HepG2 (cell line): Measurements from ENCODE around the gene VPS9D1. TPM values are rescaled to one million over a fixed set of nuclear protein-coding genes. Genes with fewer than 3 reads are reported as not detected.

ENCODE experiments used
- BRCA1 ChIP-seq: sonication (generic); formaldehyde crosslinking; IDR thresholded peaks from 2 replicates; pipeline ENCODE4 v1.4.0; 2020; ENCODE audit warnings: missing genetic modification reagents
- CCDC6 ChIP-seq: sonication (generic); formaldehyde crosslinking; IDR thresholded peaks from 2 replicates; pipeline ENCODE4 v1.8.1; 2022; ENCODE audit warnings: mild to moderate bottlenecking, missing genetic modification reagents, moderate library complexity
- DNMT1 ChIP-seq: sonication (generic); formaldehyde crosslinking; IDR thresholded peaks from 2 replicates; pipeline ENCODE4 v1.5.1; 2020; ENCODE audit warnings: mild to moderate bottlenecking, missing genetic modification reagents
- FOXK1 ChIP-seq: sonication (generic); formaldehyde crosslinking; IDR thresholded peaks from 2 replicates; pipeline ENCODE4 v1.4.0; 2020; ENCODE audit warnings: low read depth, missing genetic modification reagents, borderline replicate concordance
- HDAC1 ChIP-seq: sonication (generic); formaldehyde crosslinking; IDR thresholded peaks from 2 replicates; pipeline ENCODE4 v1.5.1; 2020; ENCODE audit warnings: mild to moderate bottlenecking, missing genetic modification reagents
- HIVEP1 ChIP-seq: sonication (generic); formaldehyde crosslinking; IDR thresholded peaks from 2 replicates; pipeline ENCODE4 v1.4.0; 2020; ENCODE audit warnings: mild to moderate bottlenecking, missing genetic modification reagents
- ISX ChIP-seq: sonication (generic); formaldehyde crosslinking; conservative IDR thresholded peaks from 2 replicates; pipeline ENCODE4 v1.5.0; 2020; ENCODE audit warnings: missing genetic modification reagents
- JUN ChIP-seq: sonication (generic); formaldehyde crosslinking; IDR thresholded peaks from 2 replicates; pipeline ENCODE4 v1.4.0; 2020; ENCODE audit warnings: mild to moderate bottlenecking, missing genetic modification reagents
- SALL2 ChIP-seq: sonication (generic); formaldehyde crosslinking; IDR thresholded peaks from 2 replicates; pipeline ENCODE4 v1.8.1; 2023; ENCODE audit warnings: mild to moderate bottlenecking, missing genetic modification reagents, inconsistent platforms
- ZBTB1 ChIP-seq: sonication (generic); formaldehyde crosslinking; IDR thresholded peaks from 2 replicates; pipeline ENCODE4 v1.4.0; 2020; ENCODE audit warnings: missing genetic modification reagents, borderline replicate concordance
- ZNF577 ChIP-seq: sonication (generic); formaldehyde crosslinking; IDR thresholded peaks from 2 replicates; pipeline ENCODE4 v1.4.0; 2020; ENCODE audit warnings: mild to moderate bottlenecking, low read depth, missing genetic modification reagents, borderline replicate concordance
- polyA plus RNA-seq, 8 experiments: library from polyadenylated mRNA; depleted of rRNA in 3 of 8; stranded (reverse) in 7 of 8; unstranded in 1 of 8; fragments of >200 nt; fragmentation: Illumina TruSeq in 4 of 8; extraction: Trizol in 4 of 8; gene quantifications; 2 replicates each; pipeline versions ENCODE4 v1.2.1 to v1.2.3, GENCODE V29; 2011 to 2016; ENCODE audit warnings: low read depth in 4 of 8, missing spikeins in 1 of 8, mixed read lengths in 1 of 8; ENCODE audit not compliant: insufficient read depth in 1 of 8
- total RNA-seq, 5 experiments: library from RNA; depleted of rRNA; stranded (reverse); fragments of >200 nt; fragmentation: Illumina TruSeq; extraction: Trizol; gene quantifications; 2 replicates each; pipeline ENCODE4 v1.2.3, GENCODE V29; 2016; ENCODE audit warnings: low read depth in 1 of 5
- TF ChIP-seq, protein P1 (sequence below): IDR thresholded peaks from 2 replicates; pipeline ENCODE4 v1.6.1; 2012; ENCODE audit warnings: inconsistent platforms
- TF ChIP-seq, protein P2 (sequence below): sonication (generic); formaldehyde crosslinking; IDR thresholded peaks from 2 replicates; pipeline ENCODE4 v1.8.1; 2023; ENCODE audit warnings: mild to moderate bottlenecking, missing genetic modification reagents
- TF ChIP-seq, protein P3 (sequence below): sonication (generic); formaldehyde crosslinking; IDR thresholded peaks from 2 replicates; pipeline ENCODE4 v1.4.0; 2020; ENCODE audit warnings: mild to moderate bottlenecking, missing genetic modification reagents
- TF ChIP-seq, protein P4 (sequence below): sonication (generic); formaldehyde crosslinking; IDR thresholded peaks from 2 replicates; pipeline ENCODE4 v1.4.0; 2020; ENCODE audit warnings: mild to moderate bottlenecking, missing genetic modification reagents
- TF ChIP-seq, protein P5 (sequence below): sonication (generic); formaldehyde crosslinking; IDR thresholded peaks from 2 replicates; pipeline ENCODE4 v1.4.0; 2020; ENCODE audit warnings: missing genetic modification reagents

The VPS9D1 gene
- total and polyA plus RNA-seq, 2 of the 13 experiments (the other 11 are each of a cell fraction or from before 2014, with no cell fraction given): 10.1 to 13.2 TPM

DNA sequence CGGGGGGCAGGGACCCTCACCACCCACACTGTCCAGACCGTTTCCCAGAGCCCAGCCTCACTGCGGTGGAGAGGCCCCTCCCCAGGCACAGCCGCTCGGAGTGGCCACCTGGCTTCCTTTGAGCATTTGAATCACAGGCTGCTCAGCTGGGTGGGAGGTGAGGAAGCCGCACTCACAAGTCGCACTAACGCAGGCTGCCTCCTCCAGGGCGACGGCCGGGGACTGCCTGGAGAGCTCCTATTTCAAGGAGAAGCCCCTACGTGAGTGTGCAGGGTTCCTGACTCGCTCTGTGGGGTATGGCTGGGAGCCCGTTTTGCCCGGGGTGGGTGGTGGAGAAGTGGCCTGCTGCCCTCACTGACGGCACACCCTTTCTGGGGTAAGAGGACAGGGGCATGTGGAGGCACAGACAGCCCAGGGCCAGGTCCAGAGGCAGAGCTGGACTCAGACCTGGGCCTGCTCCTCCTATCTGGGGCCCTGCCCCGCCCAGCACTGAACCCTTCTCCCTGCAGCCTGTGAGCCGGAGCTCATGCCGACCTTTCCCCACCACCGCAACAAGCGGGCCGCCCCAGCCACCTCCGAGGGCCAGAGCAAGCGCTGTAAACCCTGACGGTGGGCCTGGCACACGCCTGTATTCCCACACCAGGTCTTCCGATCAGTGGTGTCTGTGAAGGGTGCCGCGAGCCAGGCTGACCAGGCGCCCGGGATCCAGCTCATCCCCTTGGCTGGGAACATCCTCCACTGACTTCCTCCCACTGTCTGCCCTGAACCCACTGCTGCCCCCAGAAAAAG, 25.4 kb downstream of the VPS9D1 start (continued):
- TF ChIP-seq HIVEP1 (CRISPR knock-in tag): peak; percentile 40; the same call in 1 of the 2 replicates
- TF ChIP-seq JUN (CRISPR knock-in tag): no peak
- TF ChIP-seq ISX: no peak
- TF ChIP-seq, protein P1, sequence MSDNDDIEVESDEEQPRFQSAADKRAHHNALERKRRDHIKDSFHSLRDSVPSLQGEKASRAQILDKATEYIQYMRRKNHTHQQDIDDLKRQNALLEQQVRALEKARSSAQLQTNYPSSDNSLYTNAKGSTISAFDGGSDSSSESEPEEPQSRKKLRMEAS: peak; percentile 75; the same call in 1 of the 2 replicates
- no peak; the same call in 1 of the 2 replicates for TF ChIP-seq DNMT1 (CRISPR knock-in tag)
- TF ChIP-seq CCDC6: 0 out of 2 replicates have a peak, but pooled peaks have one; percentile 39
- TF ChIP-seq BRCA1 (CRISPR knock-in tag): no peak
- TF ChIP-seq, protein P2, sequence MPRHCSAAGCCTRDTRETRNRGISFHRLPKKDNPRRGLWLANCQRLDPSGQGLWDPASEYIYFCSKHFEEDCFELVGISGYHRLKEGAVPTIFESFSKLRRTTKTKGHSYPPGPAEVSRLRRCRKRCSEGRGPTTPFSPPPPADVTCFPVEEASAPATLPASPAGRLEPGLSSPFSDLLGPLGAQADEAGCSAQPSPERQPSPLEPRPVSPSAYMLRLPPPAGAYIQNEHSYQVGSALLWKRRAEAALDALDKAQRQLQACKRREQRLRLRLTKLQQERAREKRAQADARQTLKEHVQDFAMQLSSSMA (CRISPR knock-in tag): peak; percentile 29; the same call in 1 of the 2 replicates
- TF ChIP-seq SALL2 (CRISPR knock-in tag): 0 out of 2 replicates have a peak, but pooled peaks have one; percentile 18
- no peak for TF ChIP-seq ZBTB1
- TF ChIP-seq, protein P3, sequence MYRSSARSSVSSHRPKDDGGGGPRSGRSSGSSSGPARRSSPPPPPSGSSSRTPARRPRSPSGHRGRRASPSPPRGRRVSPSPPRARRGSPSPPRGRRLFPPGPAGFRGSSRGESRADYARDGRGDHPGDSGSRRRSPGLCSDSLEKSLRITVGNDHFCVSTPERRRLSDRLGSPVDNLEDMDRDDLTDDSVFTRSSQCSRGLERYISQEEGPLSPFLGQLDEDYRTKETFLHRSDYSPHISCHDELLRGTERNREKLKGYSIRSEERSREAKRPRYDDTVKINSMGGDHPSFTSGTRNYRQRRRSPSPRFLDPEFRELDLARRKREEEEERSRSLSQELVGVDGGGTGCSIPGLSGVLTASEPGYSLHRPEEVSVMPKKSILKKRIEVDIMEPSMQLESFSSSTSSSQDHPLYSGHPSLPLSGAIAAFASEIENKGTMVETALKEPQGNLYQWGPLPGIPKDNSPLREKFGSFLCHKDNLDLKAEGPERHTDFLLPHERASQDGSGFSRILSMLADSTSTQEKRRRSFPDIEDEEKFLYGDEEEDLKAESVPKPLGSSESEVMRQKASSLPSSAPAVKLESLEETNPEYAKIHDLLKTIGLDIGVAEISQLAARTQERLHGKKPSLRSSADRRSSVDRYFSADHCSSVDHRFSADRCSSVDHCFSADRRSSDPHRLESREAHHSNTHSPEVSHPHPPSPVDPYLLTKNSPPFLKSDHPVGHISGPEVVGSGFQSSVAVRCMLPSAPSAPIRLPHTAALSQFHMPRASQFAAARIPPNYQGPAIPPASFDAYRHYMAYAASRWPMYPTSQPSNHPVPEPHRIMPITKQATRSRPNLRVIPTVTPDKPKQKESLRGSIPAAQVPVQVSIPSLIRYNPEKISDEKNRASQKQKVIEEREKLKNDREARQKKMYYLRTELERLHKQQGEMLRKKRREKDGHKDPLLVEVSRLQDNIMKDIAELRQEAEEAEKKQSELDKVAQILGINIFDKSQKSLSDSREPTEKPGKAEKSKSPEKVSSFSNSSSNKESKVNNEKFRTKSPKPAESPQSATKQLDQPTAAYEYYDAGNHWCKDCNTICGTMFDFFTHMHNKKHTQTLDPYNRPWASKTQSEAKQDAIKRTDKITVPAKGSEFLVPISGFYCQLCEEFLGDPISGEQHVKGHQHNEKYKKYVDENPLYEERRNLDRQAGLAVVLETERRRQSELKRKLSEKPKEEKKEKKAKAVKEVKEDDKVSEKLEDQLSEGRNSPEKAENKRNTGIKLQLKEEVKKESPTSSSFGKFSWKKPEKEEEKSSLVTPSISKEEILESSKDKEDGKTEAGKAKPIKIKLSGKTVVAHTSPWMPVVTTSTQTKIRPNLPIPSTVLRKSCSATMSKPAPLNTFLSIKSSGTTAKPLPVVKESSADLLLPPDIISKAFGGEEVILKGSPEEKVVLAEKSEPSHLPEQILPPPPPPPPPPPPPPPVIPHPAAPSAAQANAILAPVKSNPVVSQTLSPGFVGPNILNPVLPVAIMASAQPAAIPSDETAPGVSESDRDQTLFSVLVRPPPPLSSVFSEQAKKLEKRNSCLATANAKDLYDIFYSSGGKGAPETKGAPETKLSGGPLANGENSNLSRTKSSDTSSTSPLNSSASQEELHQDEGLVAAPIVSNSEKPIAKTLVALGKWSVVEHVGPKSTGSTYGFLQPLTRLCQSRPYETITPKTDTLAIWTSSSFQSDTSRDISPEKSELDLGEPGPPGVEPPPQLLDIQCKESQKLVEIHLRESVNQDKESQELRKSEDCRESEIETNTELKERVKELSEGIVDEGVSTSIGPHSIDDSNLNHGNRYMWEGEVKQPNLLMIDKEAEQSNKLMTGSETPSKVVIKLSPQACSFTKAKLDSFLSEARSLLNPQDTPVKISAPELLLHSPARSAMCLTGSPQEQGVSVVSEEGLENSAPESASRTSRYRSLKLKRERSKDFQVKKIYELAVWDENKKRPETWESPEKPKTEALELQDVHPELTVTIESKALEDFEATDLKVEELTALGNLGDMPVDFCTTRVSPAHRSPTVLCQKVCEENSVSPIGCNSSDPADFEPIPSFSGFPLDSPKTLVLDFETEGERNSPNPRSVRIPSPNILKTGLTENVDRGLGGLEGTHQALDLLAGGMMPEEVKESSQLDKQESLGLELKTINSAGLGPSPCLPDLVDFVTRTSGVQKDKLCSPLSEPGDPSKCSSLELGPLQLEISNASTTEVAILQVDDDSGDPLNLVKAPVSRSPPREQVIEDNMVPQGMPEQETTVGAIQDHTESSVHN: no peak; the same call in 1 of the 2 replicates
- TF ChIP-seq, protein P4, sequence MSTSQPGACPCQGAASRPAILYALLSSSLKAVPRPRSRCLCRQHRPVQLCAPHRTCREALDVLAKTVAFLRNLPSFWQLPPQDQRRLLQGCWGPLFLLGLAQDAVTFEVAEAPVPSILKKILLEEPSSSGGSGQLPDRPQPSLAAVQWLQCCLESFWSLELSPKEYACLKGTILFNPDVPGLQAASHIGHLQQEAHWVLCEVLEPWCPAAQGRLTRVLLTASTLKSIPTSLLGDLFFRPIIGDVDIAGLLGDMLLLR (CRISPR knock-in tag): peak; percentile 17; the same call in 1 of the 2 replicates
- TF ChIP-seq ZNF577 (CRISPR knock-in tag): no peak
- peak; percentile 17; the same call in 1 of the 2 replicates for TF ChIP-seq HDAC1 (CRISPR knock-in tag)
- TF ChIP-seq, protein P5, sequence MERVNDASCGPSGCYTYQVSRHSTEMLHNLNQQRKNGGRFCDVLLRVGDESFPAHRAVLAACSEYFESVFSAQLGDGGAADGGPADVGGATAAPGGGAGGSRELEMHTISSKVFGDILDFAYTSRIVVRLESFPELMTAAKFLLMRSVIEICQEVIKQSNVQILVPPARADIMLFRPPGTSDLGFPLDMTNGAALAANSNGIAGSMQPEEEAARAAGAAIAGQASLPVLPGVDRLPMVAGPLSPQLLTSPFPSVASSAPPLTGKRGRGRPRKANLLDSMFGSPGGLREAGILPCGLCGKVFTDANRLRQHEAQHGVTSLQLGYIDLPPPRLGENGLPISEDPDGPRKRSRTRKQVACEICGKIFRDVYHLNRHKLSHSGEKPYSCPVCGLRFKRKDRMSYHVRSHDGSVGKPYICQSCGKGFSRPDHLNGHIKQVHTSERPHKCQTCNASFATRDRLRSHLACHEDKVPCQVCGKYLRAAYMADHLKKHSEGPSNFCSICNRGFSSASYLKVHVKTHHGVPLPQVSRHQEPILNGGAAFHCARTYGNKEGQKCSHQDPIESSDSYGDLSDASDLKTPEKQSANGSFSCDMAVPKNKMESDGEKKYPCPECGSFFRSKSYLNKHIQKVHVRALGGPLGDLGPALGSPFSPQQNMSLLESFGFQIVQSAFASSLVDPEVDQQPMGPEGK (CRISPR knock-in tag): peak; percentile 61
- no peak for TF ChIP-seq FOXK1 (CRISPR knock-in tag)
